Upper lobe of left lung (tissue), 6 donors: ENCODE results near the gene TSPAN5. TPM values are rescaled to one million over a fixed set of nuclear protein-coding genes. Genes with fewer than 3 reads are reported as not detected.

ENCODE experiments used
- ATAC-seq, 2 donors: fragments of 200-7000 bp; cut with Tn5 transposase; one replicate each; pipeline ENCODE4 v1.9.1; 2022; ENCODE audit warnings: mild to moderate bottlenecking in 2 of 2, moderate library complexity in 2 of 2; ENCODE audit not compliant: low FRiP score in 2 of 2
- DNase-seq, 2 donors: peaks; one replicate each; pipeline ENCODE4 v3.0.0-alpha.2; 2019 to 2020
- H3K27ac ChIP-seq, 4 donors: fragments of 200-600 bp; sonication (generic); one replicate each; pipeline ENCODE4 v1.5.1; 2016 to 2019
- H3K27me3 ChIP-seq, 4 donors: fragments of 200-600 bp; sonication (generic); one replicate each; pipeline ENCODE4 v1.5.1; 2017 to 2019
- H3K36me3 ChIP-seq, 4 donors: fragments of 200-600 bp; sonication (generic); one replicate each; pipeline ENCODE4 v1.5.1; 2016 to 2019
- H3K4me1 ChIP-seq, 4 donors: fragments of 200-600 bp; sonication (generic); one replicate each; pipeline ENCODE4 v1.5.1; 2018 to 2019
- H3K4me3 ChIP-seq, 4 donors: fragments of 200-600 bp; sonication (generic); one replicate each; pipeline ENCODE4 v1.5.1; 2017 to 2019; ENCODE audit warnings: mild to moderate bottlenecking in 2 of 4, moderate library complexity in 1 of 4
- H3K9me3 ChIP-seq, 4 donors: fragments of 200-600 bp; sonication (generic); one replicate each; pipeline ENCODE4 v1.5.1; 2018 to 2019
- EP300 ChIP-seq, 4 donors: sonication (generic); formaldehyde crosslinking; IDR thresholded peaks; one replicate each; pipeline ENCODE4 v1.5.1; 2017; ENCODE audit warnings: antibody characterized with exemption in 4 of 4, control low read depth in 2 of 4
- POLR2A ChIP-seq, 4 donors: fragments of 450-650 bp; IDR thresholded peaks; one replicate each; pipeline ENCODE4 v1.5.1; 2016 to 2017; ENCODE audit warnings: antibody characterized with exemption in 4 of 4, mild to moderate bottlenecking in 2 of 4
- POLR2AphosphoS5 ChIP-seq, 2 donors: sonication (generic); formaldehyde crosslinking; IDR thresholded peaks; one replicate each; pipeline ENCODE4 v1.5.1; 2017; ENCODE audit warnings: antibody characterized with exemption in 2 of 2
- WGBS, 2 donors: methylation state at CpG; one replicate each; pipeline ENCODE4 v1.1.5; 2017 to 2018; 5-methylcytosine and 5-hydroxymethylcytosine counted together
- total RNA-seq, 6 donors: library from RNA; depleted of rRNA in 4 of 6; stranded (reverse); fragments of >200 nt in 4 of 6; gene quantifications; one replicate each; pipeline versions ENCODE4 v1.1.0 to v1.2.1, GENCODE V29; 2016 to 2021
- TF ChIP-seq, protein P1 (sequence below), 6 experiments: fragments of 450-650 bp in 4 of 6; fragments of 200-600 bp in 2 of 6; sonication (generic) in 2 of 6; IDR thresholded peaks; one replicate each; pipeline ENCODE4 v1.5.1; 2016 to 2019; ENCODE audit warnings: antibody characterized with exemption in 6 of 6
- donor health status: DM: no; HTN: no; CAD: no; lungs with moderate emphysema.
- donor health status: DM: no; HTN: yes; CAD: no; lungs with severe emphysema.

TSPAN5 gene
- total RNA-seq, 6 donors from 2014 or later = 3.1 to 12.5 (median 7.2) TPM

DNA sequence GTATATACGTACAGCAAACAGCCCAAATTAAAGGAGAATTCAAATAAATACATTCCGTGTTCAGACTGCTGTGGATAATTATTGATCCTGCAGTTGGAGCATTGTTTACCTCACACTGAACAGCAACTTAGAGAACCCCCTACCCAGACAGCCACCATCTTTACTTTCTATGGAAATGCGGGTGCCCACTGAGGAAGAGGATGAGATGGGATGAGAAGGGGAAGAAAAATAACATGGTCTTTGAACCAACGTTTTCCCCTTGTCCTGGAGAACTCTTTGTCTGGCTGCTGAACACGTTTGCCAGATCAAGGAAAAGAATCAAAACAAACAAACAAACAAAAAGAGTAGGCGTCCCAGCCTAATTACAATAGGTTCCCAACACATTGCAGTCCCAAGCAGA, 1.5 kb downstream of the TSPAN5 start:
- Histone ChIP-seq H3K36me3 (no peaks in the 10 kb centered on the region), H3K27me3 (no peaks in the 10 kb centered on the region), H3K4me3 (peak overlapping the region in 3 of 4 donors; percentile 68 to 80 (median 79)), H3K4me1 (peaks cover 24 to 32% (median 26%) of the 10 kb centered on the region in 4 donors), H3K9me3 (no peaks in the 10 kb centered on the region), H3K27ac (no peak overlapping the region)
- ATAC-seq (no peak), DNase-seq (no peak)
- TF ChIP-seq POLR2AphosphoS5 (IDR thresholded peaks at IDR 0.05) (no peak), EP300 (IDR thresholded peaks at IDR 0.05) (no peak), POLR2A (IDR thresholded peaks at IDR 0.05) (no peak)
- TF ChIP-seq, protein P1, sequence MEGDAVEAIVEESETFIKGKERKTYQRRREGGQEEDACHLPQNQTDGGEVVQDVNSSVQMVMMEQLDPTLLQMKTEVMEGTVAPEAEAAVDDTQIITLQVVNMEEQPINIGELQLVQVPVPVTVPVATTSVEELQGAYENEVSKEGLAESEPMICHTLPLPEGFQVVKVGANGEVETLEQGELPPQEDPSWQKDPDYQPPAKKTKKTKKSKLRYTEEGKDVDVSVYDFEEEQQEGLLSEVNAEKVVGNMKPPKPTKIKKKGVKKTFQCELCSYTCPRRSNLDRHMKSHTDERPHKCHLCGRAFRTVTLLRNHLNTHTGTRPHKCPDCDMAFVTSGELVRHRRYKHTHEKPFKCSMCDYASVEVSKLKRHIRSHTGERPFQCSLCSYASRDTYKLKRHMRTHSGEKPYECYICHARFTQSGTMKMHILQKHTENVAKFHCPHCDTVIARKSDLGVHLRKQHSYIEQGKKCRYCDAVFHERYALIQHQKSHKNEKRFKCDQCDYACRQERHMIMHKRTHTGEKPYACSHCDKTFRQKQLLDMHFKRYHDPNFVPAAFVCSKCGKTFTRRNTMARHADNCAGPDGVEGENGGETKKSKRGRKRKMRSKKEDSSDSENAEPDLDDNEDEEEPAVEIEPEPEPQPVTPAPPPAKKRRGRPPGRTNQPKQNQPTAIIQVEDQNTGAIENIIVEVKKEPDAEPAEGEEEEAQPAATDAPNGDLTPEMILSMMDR (IDR thresholded peaks at IDR 0.05) = no peak
- WGBS, 2 donors = 42 to 49% methylated on average over 6 of the region's 6 CpGs

DNA sequence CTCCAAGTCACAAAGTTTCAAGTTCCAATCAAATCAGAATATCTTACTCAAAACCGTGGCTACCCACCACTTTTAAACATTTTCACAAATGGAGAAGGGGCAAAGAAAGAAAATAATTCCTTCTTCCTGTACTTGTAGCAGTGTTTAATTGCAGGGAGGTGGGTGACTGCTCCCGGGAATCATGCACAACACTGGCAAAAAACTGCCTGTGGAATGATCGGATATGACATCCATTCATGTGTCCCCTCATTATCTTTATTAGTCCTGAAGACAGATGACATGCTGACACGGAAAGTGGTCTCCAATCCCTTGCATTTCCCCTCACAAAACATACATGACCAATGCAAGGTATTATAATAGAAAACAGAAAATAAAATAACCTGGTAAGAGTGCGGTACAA, 2.0 kb downstream of the TSPAN5 start:
- WGBS, 2 donors = 80 to 83% methylated on average over 5 of the region's 5 CpGs
- TF ChIP-seq POLR2A (IDR thresholded peaks at IDR 0.05) = no peak
- TF ChIP-seq, protein P1 (IDR thresholded peaks at IDR 0.05) = no peak
- TF ChIP-seq POLR2AphosphoS5 (IDR thresholded peaks at IDR 0.05) = no peak
- no peak for TF ChIP-seq EP300 (IDR thresholded peaks at IDR 0.05)
- Histone ChIP-seq H3K4me3 (peak overlapping the region in 1 of 4 donors; percentile 80), H3K36me3 (no peaks in the 10 kb centered on the region), H3K4me1 (peaks cover 19 to 32% (median 26%) of the 10 kb centered on the region in 4 donors), H3K9me3 (no peaks in the 10 kb centered on the region), H3K27ac (no peak overlapping the region), H3K27me3 (no peaks in the 10 kb centered on the region)
- ATAC-seq (no peak), DNase-seq (no peak)

DNA sequence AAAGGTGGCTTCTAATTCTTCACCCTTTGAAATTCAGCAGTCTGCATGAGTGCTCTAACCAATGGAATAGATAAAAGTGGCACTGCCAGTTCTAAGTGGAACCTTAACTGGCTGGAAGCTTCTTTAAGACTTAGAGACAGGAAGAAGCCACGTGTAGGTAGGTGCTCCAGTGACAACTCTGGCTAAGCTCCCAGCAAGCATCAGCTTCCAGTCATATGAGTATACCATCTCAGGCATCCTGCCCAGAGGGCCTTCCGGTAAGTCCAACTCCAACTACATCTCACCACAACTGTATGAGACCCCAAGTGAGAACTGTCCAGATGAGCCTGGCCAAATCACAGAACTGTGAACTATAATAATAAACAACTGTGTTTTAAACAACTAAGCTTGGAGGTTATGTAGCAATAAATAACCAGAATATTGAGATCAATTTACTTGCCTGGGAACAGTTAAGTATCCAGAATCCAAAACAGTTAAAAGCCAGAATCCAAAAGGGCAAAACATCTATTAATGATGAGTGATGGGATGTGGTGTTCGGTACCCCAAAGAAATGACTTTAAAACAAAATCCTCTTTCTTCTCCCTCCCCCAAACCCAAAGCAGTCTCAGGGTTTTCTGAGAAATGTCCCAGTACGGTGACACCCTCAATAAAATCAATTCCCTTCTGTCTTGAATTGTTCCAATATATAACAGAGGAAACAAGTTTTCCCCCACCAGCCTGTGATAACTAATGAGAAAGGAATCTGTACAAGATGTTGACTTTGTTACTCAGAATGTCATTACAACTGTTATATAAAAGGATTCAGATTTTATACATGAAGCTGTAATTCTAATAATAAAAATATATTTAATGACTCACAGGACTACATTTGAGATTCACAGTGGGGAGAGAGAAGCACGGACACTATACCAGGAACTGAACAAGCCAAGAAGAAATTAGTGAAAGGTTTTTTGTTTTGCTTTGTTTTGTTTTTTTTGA, 4.2 kb downstream of the TSPAN5 start:
- Histone ChIP-seq H3K9me3 (no peaks in the 10 kb centered on the region), H3K27me3 (no peaks in the 10 kb centered on the region), H3K36me3 (no peaks in the 10 kb centered on the region), H3K27ac (no peak overlapping the region), H3K4me1 (peaks cover 10 to 21% (median 16%) of the 10 kb centered on the region in 4 donors), H3K4me3 (no peak overlapping the region)
- TF ChIP-seq, protein P1 (IDR thresholded peaks at IDR 0.05) = no peak
- no peak for TF ChIP-seq POLR2AphosphoS5 (IDR thresholded peaks at IDR 0.05)
- no peak for TF ChIP-seq EP300 (IDR thresholded peaks at IDR 0.05)
- no peak for TF ChIP-seq POLR2A (IDR thresholded peaks at IDR 0.05)
- 83 to 90% methylated on average over 4 to 5 of the region's 5 CpGs for WGBS, 2 donors
- DNase-seq (no peak), ATAC-seq (no peak)

DNA sequence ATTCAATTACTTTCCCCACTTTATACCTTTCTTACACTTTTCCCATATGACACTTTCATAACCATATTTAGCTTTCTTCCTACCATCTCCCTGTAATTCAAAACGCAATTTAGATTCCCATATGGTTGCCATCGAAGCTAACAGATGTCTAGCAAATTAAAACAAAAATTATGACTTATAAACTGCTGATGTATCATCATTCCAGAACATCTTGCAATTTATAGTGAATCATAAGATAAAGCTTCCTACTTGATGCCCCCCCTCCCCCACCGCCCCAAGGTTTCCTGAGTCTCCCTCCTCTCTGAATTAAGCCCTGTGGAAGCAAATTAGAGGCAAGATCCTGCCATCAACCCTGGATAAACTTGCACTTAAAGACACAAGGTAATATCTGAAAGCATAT, 5.4 kb downstream of the TSPAN5 start:
- 87 to 95% methylated on average over 3 of the region's 3 CpGs for WGBS, 2 donors
- H3K27me3 ChIP-seq = no peaks in the 10 kb centered on the region
- no peak for ATAC-seq
- TF ChIP-seq, protein P1 (IDR thresholded peaks at IDR 0.05) = no peak
- no peak for TF ChIP-seq POLR2A (IDR thresholded peaks at IDR 0.05)
- TF ChIP-seq EP300 (IDR thresholded peaks at IDR 0.05) = no peak
- no peak for TF ChIP-seq POLR2AphosphoS5 (IDR thresholded peaks at IDR 0.05)
- peaks cover 9 to 15% (median 13%) of the 10 kb centered on the region in 4 donors for H3K4me1 ChIP-seq
- DNase-seq = no peak
- no peak overlapping the region for H3K27ac ChIP-seq
- H3K9me3 ChIP-seq = no peaks in the 10 kb centered on the region
- H3K36me3 ChIP-seq = no peaks in the 10 kb centered on the region
- no peak overlapping the region for H3K4me3 ChIP-seq
